HG03571 (cell line): Measurements from ENCODE around the gene TUG1.

Source experiments
- ATAC-seq: cut with Tn5 transposase; IDR thresholded peaks from one replicate; pipeline ENCODE4 v1.9.1; 2021; ENCODE audit not compliant: unreplicated experiment

The TUG1 gene

GRCh38 chr22:30996462-30996861 is 27.4 kb downstream of the TUG1 start:
- ATAC-seq, result no peak

- ATAC-seq, result no peak
Observed at GRCh38 chr22:30998329-30998728, 29.3 kb downstream of the TUG1 start.

DNA sequence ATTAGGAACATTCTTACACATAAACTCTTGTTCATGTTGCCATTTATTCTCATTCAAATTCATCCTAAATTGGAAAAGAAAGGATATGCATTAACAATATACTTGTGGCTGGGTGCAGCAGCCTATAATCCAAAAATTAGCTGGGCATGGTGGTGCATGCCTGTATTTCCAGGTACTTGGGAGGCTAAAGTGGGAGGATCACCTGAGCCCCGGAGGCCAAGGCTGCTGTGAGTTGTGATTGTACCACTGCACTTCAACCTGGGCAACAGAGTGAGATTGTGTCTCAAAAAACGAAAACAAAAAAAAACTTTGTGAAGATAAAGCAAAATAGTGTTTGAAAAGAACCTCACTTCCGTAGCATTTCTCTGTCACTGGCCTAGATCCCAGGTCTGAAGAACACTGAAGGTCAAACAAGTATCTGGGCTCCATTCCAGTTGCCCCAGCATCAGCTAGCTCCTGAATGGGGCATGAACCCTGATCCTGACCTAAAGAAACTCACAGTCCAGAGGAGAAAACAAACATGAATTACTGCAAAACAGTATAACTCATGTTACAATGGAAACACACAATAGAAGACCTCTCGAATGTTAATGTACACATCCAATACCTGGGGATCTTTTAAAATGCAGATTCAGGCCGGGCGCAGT is 32.2 kb downstream of the TUG1 start:
- no peak for ATAC-seq

DNA sequence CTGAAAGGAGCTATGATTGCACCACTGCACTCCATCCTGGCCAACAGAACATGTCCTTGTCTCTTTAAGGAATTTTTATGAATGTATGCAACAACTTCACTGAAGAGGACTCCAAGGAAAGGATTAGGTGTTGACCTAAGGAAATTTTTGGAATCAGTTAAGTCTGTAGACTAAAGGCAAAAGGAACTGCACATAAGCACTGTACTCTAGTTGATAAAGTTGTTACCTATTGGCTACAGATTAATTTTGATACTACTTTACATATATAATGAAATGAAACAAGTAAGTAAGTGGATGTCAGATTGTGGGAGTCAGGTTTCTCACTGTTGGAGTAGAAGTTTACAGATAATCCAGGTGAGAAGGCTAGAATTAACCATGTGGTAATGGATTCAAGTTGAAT is 36.5 kb downstream of the TUG1 start:
- no peak for ATAC-seq

DNA sequence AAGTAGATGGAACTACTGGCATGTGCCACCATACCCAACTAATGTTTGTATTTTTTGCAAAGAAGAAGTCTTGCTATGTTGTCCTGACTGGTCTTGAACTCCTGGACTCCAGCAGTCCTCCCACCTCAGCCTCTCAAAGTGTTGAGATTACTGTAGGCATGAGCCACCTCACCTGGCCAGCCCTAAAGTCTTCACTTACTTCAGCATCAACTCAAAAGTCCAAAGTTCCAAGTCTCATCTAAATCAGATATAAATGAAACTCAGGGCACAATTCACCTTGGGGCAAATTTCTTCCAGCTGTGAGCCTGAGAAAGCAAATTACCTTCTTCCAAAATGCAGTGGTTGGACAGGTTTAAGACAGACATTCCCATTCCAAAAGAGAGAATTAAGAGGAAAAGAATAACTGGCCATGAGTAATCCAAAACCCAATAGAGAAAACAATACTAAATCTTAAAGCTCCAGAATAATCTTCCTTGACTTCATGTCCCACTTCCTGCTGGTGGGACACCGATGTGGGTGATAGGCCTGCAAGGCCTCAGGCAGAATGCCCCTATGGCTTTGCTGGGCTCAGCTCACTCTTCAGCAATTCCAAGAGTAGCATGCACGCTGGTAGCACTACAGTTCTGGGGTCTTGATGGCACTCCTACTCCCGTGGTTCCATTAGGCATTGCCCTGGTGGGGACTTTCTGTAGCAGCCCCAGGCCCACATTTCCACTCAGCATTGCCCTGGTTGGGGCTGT is 50.3 kb downstream of the TUG1 start:
- no peak for ATAC-seq

DNA sequence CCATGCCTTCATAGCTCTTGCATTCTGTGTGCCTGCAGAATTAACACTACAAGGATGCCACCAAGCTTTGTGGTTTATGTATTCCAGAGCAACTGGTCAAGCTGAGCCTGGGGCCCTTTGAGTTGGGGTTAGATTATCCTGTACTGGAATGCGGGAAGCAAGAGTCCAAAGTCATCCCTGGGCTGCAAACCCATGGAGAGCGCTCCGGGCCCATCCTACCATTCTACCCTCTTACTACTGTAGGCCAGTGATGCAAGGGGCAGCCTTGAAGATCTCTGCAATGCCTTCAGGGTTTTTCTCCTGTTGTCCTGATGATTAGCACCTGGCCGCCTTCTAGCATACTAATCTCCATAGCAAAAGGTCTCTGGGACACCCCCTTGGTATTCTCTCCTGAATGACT is 51.3 kb downstream of the TUG1 start:
- no peak for ATAC-seq

- ATAC-seq, result no peak
Observed at GRCh38 chr22:31022516-31022915, 53.5 kb downstream of the TUG1 start.
